GM20000 (cell line): ENCODE results near the gene IFT122.

Experiments used
- DNase-seq: peaks from one replicate; pipeline ENCODE4 v3.0.0; 2012; ENCODE audit warnings: low spot score
- TF ChIP-seq, protein P1 (sequence below): IDR thresholded peaks from 2 replicates; pipeline ENCODE4 v1.5.1; 2012; ENCODE audit warnings: mild to moderate bottlenecking, control low read depth; ENCODE audit errors: extremely low read depth, missing control alignments

IFT122 gene

DNA sequence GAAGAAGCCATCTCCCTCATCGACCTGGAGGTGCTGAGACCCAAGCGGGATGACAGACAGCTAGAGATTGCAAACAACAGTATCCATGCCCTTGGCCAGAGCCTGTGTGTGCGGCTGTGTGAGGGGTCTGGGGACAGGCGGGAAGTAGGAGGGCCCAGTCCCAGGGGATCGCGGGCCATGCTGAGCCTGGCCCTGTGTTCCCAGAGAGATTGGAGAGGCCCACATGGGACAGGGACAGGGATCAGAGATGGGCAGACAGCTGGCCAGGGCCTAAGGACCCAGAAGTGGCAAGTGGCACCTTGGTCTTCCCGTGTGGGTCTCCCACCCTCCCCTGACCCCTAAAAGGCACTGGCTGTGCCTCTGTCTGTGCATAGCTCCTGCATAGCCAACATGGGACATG is 77.5 kb downstream of the IFT122 start:
- no peak for DNase-seq
- TF ChIP-seq, protein P1, sequence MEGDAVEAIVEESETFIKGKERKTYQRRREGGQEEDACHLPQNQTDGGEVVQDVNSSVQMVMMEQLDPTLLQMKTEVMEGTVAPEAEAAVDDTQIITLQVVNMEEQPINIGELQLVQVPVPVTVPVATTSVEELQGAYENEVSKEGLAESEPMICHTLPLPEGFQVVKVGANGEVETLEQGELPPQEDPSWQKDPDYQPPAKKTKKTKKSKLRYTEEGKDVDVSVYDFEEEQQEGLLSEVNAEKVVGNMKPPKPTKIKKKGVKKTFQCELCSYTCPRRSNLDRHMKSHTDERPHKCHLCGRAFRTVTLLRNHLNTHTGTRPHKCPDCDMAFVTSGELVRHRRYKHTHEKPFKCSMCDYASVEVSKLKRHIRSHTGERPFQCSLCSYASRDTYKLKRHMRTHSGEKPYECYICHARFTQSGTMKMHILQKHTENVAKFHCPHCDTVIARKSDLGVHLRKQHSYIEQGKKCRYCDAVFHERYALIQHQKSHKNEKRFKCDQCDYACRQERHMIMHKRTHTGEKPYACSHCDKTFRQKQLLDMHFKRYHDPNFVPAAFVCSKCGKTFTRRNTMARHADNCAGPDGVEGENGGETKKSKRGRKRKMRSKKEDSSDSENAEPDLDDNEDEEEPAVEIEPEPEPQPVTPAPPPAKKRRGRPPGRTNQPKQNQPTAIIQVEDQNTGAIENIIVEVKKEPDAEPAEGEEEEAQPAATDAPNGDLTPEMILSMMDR = no peak

GRCh38 chr3:129518038-129518561 is 78.1 kb downstream of the IFT122 start:
- TF ChIP-seq, protein P1 = no peak
- DNase-seq = no peak

DNA sequence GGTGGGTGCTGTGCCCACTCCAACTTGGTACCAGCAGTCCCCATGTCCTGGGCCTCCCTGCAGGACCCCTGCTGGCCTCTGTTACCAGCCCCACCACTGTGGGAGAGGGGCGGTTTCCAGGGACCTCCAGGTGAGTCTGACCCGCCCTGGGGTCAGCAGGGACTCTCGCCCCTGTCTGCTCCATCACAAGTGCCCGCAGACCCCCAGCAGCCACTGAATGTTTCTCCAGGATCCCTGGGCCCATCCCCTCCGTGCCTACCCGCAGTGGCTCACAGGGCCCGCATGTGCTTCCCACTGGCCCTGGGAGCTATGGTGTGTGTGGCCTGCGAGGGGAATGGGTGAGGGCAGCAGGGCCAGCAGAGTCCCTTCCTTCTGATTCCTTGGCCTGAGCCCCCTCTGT is 78.6 kb downstream of the IFT122 start:
- TF ChIP-seq, protein P1 = no peak
- no peak for DNase-seq

GRCh38 chr3:129519449-129519848 is 79.4 kb downstream of the IFT122 start:
- no peak for DNase-seq
- TF ChIP-seq, protein P1 = no peak

GRCh38 chr3:129519896-129520715 is 80.1 kb downstream of the IFT122 start:
- no peak for DNase-seq
- TF ChIP-seq, protein P1 = no peak

GRCh38 chr3:129520960-129521359 is 80.9 kb downstream of the IFT122 start:
- no peak for DNase-seq
- TF ChIP-seq, protein P1 = no peak

DNA sequence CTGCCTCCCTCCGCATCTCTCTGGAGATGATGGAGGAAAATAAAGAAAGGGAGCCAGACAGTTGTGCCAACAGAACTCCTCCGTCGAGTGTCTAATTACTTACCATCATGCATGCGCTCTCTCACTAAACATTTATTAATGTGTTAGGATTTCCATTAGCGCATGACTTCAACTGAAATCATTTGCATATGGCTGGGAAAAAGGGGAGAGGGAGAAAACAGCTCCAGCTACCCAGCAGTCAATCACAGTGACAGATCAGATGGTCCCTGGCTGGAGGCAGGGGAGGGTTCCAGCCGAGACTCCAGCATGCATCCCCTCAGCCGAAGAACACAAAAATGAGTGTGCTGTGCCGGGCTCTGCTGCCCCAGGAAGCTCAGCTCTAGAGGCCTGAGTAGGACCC is 81.6 kb downstream of the IFT122 start:
- TF ChIP-seq, protein P1 = no peak
- no peak for DNase-seq
